Transverse colon (tissue), 4 donors: Measurements from ENCODE around the gene CSTB. TPM values are rescaled to one million over a fixed set of nuclear protein-coding genes. Genes with fewer than 3 reads are reported as not detected.

Experiments used
- DNase-seq: peaks from one replicate; pipeline ENCODE4 v3.0.0-alpha.2; 2019
- H3K27ac ChIP-seq, 4 donors: fragments of 200-600 bp; sonication (generic); 2 replicates each; pipeline ENCODE4 v1.5.1; 2016 to 2018; ENCODE audit warnings: inconsistent platforms in 4 of 4
- H3K27me3 ChIP-seq: fragments of 200-600 bp; sonication (generic); 2 replicates; pipeline ENCODE4 v1.5.1; 2017; ENCODE audit warnings: inconsistent platforms
- H3K36me3 ChIP-seq, 4 donors: fragments of 200-600 bp; sonication (generic); 2 replicates each; pipeline ENCODE4 v1.5.1; 2017 to 2019; ENCODE audit warnings: inconsistent platforms in 4 of 4
- H3K4me1 ChIP-seq, 4 donors: fragments of 200-600 bp; sonication (generic); 2 replicates each; pipeline ENCODE4 v1.5.1; 2017 to 2020; ENCODE audit warnings: inconsistent platforms in 4 of 4
- H3K4me3 ChIP-seq, 4 donors: fragments of 200-600 bp; sonication (generic); 1 replicate in 1 of 4; 2 replicates in 3 of 4; pipeline versions ENCODE4 v1.5.1 to v1.6.1; 2017 to 2019; ENCODE audit warnings: inconsistent platforms in 4 of 4
- H3K9me3 ChIP-seq, 2 donors: fragments of 200-600 bp; sonication (generic); 2 replicates each; pipeline ENCODE4 v1.5.1; 2017 to 2019; ENCODE audit warnings: inconsistent platforms in 2 of 2
- CTCF ChIP-seq, 5 experiments: fragments of 200-600 bp in 3 of 5; fragments of 450-650 bp in 2 of 5; sonication (generic) in 3 of 5; IDR thresholded peaks; 1 replicate in 2 of 5; 2 replicates in 3 of 5; pipeline ENCODE4 v1.5.1; 2016 to 2017; ENCODE audit warnings: antibody characterized with exemption in 5 of 5, inconsistent platforms in 3 of 5, mild to moderate bottlenecking in 2 of 5, moderate library complexity in 1 of 5
- EP300 ChIP-seq: sonication (generic); formaldehyde crosslinking; IDR thresholded peaks from one replicate; pipeline ENCODE4 v1.6.1; 2017; ENCODE audit warnings: antibody characterized with exemption, low read depth
- POLR2A ChIP-seq: fragments of 450-650 bp; IDR thresholded peaks from one replicate; pipeline ENCODE4 v1.6.1; 2016; ENCODE audit warnings: antibody characterized with exemption, mild to moderate bottlenecking, moderate library complexity
- POLR2AphosphoS5 ChIP-seq, 3 donors: sonication (generic); formaldehyde crosslinking; IDR thresholded peaks; one replicate each; pipeline ENCODE4 v1.6.1; 2016; ENCODE audit warnings: antibody characterized with exemption in 3 of 3
- WGBS, 2 donors: methylation state at CpG; one replicate each; pipeline ENCODE4 v1.1.5; 2018; ENCODE audit warnings: low coverage in 1 of 2; 5-methylcytosine and 5-hydroxymethylcytosine counted together
- in situ Hi-C, 4 donors: fragments of 200-750 bp; cut with MboI; loops; one replicate each; pipeline versions ENCODE4 v1.15.0 to v1.15.1; 2017; ENCODE audit warnings: low sequenced_read_pairs in 3 of 4, low pct_ligation_motif_present in 1 of 4, low pct_unique_long_range_greater_than_20kb in 1 of 4
- intact Hi-C: fragments of 100-400 bp; cut with DNase I; formaldehyde crosslinking; loops from one replicate; pipeline ENCODE4 v1.15.1; 2023; ENCODE audit warnings: low total_unique reads
- total RNA-seq, 4 donors: library from RNA; depleted of rRNA; stranded (reverse); fragments of >200 nt; gene quantifications; one replicate each; pipeline ENCODE4 v1.1.0, GENCODE V29; 2016

Gene CSTB
- total RNA-seq, 4 donors from 2014 or later: 16.1 to 61.7 (median 19.6) TPM

GRCh38 chr21:43764576-43765495 lies 11.3 kb downstream of the CSTB start:
- no peak for TF ChIP-seq POLR2A
- TF ChIP-seq CTCF (IDR thresholded peaks at IDR 0.05): no peak
- no peak for TF ChIP-seq POLR2AphosphoS5 (IDR thresholded peaks at IDR 0.05)
- TF ChIP-seq EP300: no peak
- Histone ChIP-seq H3K27me3 (no peaks in the 10 kb centered on the region), H3K4me3 (no peak overlapping the region), H3K36me3 (no peaks in the 10 kb centered on the region), H3K9me3 (no peaks in the 10 kb centered on the region), H3K27ac (no peak overlapping the region), H3K4me1 (peaks cover 13 to 24% (median 16%) of the 10 kb centered on the region in 4 donors)
- DNase-seq: no peak
- intact Hi-C loops: no loop called here
- whole genome bisulfite sequencing, 2 donors: 84 to 93% methylated on average over 4 to 18 of the region's 19 CpGs
- in situ Hi-C loops: no loop called here

GRCh38 chr21:43763901-43764523 lies 12.1 kb downstream of the CSTB start:
- intact Hi-C loops: no loop called here
- no peak for TF ChIP-seq POLR2A
- no peak for TF ChIP-seq POLR2AphosphoS5 (IDR thresholded peaks at IDR 0.05)
- no peak for TF ChIP-seq EP300
- TF ChIP-seq CTCF (IDR thresholded peaks at IDR 0.05): no peak
- H3K27me3 ChIP-seq: no peaks in the 10 kb centered on the region
- WGBS, 2 donors: 94% methylated on average over 3 to 10 of the region's 10 CpGs
- H3K27ac ChIP-seq: no peak overlapping the region
- peaks cover 0 to 6% (median 0%) of the 10 kb centered on the region in 4 donors for H3K36me3 ChIP-seq
- H3K4me3 ChIP-seq: no peak overlapping the region
- H3K4me1 ChIP-seq: peaks cover 13 to 26% (median 16%) of the 10 kb centered on the region in 4 donors
- no peaks in the 10 kb centered on the region for H3K9me3 ChIP-seq
- in situ Hi-C loops: no loop called here
- no peak for DNase-seq

GRCh38 chr21:43762303-43763128 lies 13.6 kb downstream of the CSTB start:
- Histone ChIP-seq H3K27me3 (no peaks in the 10 kb centered on the region), H3K9me3 (no peaks in the 10 kb centered on the region), H3K27ac (no peak overlapping the region), H3K4me3 (no peak overlapping the region), H3K36me3 (peaks cover 0 to 10% (median 0%) of the 10 kb centered on the region in 4 donors), H3K4me1 (peaks cover 4 to 17% (median 5%) of the 10 kb centered on the region in 4 donors)
- DNase-seq: no peak
- WGBS, 2 donors: 87 to 88% methylated on average over 4 to 6 of the region's 15 CpGs
- in situ Hi-C loops (no loop called here), intact Hi-C loops (no loop called here)
- TF ChIP-seq POLR2A: no peak
- no peak for TF ChIP-seq CTCF (IDR thresholded peaks at IDR 0.05)
- no peak for TF ChIP-seq EP300
- TF ChIP-seq POLR2AphosphoS5 (IDR thresholded peaks at IDR 0.05): no peak

- no peaks in the 10 kb centered on the region for H3K9me3 ChIP-seq
- in situ Hi-C loops (no loop called here), intact Hi-C loops (no loop called here)
- no peak for DNase-seq
- H3K4me3 ChIP-seq: no peak overlapping the region
- peaks cover 0 to 13% (median 0%) of the 10 kb centered on the region in 4 donors for H3K36me3 ChIP-seq
- H3K27ac ChIP-seq: no peak overlapping the region
- no peaks in the 10 kb centered on the region for H3K27me3 ChIP-seq
- TF ChIP-seq EP300 (no peak), POLR2A (no peak)
- H3K4me1 ChIP-seq: peaks cover 0 to 15% (median 1%) of the 10 kb centered on the region in 4 donors
- WGBS, 2 donors: 97% methylated on average over 18 of the region's 18 CpGs; no CpG with 5 or more reads in 1 of the 2 donors
Observed at GRCh38 chr21:43761886-43762285, 14.2 kb downstream of the CSTB start.
